ENCODE measurements around the gene ADPRS.

ADPRS gene

DNA sequence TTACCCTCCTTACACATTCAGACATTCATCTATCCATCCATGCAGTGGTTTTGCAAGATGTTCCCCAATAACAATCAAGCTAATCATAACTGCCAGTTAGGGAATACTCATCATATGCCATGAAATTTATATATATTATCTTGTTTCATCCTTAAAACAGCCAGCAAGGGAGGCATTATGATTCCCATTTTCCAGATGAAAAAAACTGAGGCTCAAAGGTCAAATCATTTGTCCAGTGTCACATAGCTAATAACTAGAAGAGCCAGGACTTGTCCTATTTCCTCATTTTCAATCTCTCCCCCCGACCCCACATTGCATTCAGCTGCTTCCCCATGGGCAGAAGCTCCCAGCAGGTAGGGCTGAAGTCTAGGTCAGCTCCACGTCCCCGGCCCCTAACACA lies 43.3 kb downstream of the ADPRS start:
- no peak for DNase-seq
- Histone ChIP-seq H3K9me3 (no peaks in the 10 kb centered on the region), H3K27ac (no peak overlapping the region), H3K4me1 (peaks cover 7 to 55% (median 42%) of the 10 kb centered on the region in 4 donors), H3K4me3 (no peak overlapping the region), H3K36me3 (peaks cover 0 to 6% (median 4%) of the 10 kb centered on the region in 3 donors), H3K27me3 (no peaks in the 10 kb centered on the region)
- intact Hi-C loops (cut with DNase I; ENCODE audit: low total_unique reads) = no loop called here
- TF ChIP-seq, protein P1, sequence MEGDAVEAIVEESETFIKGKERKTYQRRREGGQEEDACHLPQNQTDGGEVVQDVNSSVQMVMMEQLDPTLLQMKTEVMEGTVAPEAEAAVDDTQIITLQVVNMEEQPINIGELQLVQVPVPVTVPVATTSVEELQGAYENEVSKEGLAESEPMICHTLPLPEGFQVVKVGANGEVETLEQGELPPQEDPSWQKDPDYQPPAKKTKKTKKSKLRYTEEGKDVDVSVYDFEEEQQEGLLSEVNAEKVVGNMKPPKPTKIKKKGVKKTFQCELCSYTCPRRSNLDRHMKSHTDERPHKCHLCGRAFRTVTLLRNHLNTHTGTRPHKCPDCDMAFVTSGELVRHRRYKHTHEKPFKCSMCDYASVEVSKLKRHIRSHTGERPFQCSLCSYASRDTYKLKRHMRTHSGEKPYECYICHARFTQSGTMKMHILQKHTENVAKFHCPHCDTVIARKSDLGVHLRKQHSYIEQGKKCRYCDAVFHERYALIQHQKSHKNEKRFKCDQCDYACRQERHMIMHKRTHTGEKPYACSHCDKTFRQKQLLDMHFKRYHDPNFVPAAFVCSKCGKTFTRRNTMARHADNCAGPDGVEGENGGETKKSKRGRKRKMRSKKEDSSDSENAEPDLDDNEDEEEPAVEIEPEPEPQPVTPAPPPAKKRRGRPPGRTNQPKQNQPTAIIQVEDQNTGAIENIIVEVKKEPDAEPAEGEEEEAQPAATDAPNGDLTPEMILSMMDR (IDR thresholded peaks at IDR 0.05) = no peak

DNA sequence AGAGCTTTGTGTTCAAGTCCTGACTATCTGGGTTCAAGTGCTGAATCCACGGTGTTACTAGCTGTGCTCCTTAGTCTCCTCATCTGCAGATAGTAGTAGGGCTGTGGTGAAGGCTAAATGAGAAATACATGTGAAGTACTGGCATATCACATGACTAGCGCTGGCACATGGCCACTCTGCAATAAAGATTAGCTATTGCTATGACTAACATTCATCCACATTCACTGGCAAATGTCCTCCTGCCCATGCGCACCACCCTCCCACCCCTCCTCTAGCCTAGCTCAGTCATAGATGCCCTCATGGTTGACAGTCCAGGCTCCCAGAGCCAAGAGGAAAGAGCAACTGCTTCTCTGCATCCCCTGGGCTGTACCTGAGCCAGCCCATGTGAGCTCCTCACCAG lies 44.8 kb downstream of the ADPRS start:
- peak; percentile 74 to 89 for DNase-seq
- Histone ChIP-seq H3K4me1 (peaks cover 7 to 52% (median 43%) of the 10 kb centered on the region in 4 donors), H3K27ac (peak overlapping the region; percentile 76 to 77)

DNA sequence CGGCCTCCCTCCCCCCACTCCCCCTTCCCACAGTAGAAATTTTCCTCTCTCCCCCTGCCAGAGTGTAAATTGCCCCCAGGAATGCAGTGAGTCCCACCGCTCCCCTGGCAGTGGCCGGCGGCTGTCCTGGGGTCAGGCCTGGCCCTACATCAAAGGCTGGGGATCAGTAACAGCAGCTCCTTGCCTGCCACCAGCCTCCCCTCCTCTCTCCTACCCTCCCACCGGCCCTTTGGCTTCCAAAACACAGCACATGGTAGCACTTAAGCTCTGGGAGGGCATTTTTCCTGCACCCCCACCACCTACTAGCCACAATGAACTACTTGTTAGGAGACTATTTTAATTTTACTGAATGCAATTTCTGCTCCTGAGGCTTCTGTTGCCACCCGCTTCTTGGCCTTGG lies 45.3 kb downstream of the ADPRS start:
- Histone ChIP-seq H3K9me3 (no peaks in the 10 kb centered on the region), H3K36me3 (peaks cover 14 to 26% (median 18%) of the 10 kb centered on the region in 3 donors), H3K4me1 (peaks cover 7 to 52% (median 41%) of the 10 kb centered on the region in 4 donors), H3K27ac (peak overlapping the region; percentile 76 to 77), H3K4me3 (no peak overlapping the region), H3K27me3 (no peaks in the 10 kb centered on the region)
- intact Hi-C loops (cut with DNase I; ENCODE audit: low total_unique reads) = no loop called here
- TF ChIP-seq, protein P1 (IDR thresholded peaks at IDR 0.05) = no peak
- no peak for DNase-seq

More for the DNA sequence above, 44.8 kb downstream of the ADPRS start:
- H3K4me3 ChIP-seq = no peak overlapping the region
- no peaks in the 10 kb centered on the region for H3K27me3 ChIP-seq
- intact Hi-C loops (cut with DNase I; ENCODE audit: low total_unique reads) = no loop called here
- peaks cover 8 to 21% (median 18%) of the 10 kb centered on the region in 3 donors for H3K36me3 ChIP-seq
- no peaks in the 10 kb centered on the region for H3K9me3 ChIP-seq
- TF ChIP-seq, protein P1 (IDR thresholded peaks at IDR 0.05) = no peak

DNA sequence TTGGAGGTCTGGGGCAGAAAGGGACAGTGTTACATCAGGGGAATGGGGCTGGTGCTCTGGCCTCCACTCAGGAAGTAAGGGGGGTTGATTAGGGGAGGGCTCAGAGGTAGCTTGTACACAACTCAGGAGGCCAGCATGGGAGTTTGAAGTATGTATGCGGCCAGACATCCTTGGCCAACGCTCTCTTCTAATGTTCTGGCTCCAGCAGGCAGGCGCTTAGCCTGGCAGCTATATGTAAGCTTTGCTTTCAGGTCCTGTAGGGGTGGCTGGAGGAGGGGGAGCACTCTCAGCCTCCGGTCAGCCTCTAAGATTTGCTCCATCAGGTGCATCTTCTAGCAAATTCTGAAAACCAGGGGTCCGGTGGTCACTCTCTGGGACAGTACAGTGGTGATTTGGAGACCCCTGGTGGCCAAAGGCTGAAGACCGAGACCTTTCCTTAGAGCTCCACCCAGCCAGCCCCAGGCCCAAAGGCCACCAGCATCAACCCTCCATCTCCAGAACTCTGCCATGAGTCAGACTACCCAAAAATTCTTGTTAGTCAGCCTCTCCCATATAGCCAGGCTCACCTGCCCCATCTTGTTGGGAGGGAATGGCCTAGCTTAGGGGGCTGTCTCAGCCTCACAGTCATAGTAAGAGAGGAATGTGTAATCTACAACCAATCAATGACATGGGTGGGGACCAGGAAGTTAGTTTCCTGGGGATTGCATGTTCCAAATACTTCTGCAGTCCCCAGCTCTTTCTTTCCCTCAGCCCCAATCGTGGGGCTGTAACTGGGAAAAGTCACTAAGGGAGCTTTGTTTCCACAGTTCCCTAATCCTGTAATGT lies 46.0 kb downstream of the ADPRS start:
- intact Hi-C loops (cut with DNase I; ENCODE audit: low total_unique reads) = loop anchor here (1.0 kb wide), 1 partner anchor 34 kb away; no protein-coding TSS in a partner anchor
- no peaks in the 10 kb centered on the region for H3K27me3 ChIP-seq
- H3K27ac ChIP-seq = peak overlapping the region; percentile 76 to 77
- peaks cover 7 to 54% (median 41%) of the 10 kb centered on the region in 4 donors for H3K4me1 ChIP-seq
- peak; percentile 58 to 81 for DNase-seq
- no peaks in the 10 kb centered on the region for H3K9me3 ChIP-seq
- peaks cover 20 to 32% (median 24%) of the 10 kb centered on the region in 3 donors for H3K36me3 ChIP-seq
- TF ChIP-seq, protein P1 (IDR thresholded peaks at IDR 0.05) = peak; percentile 76 to 90
- H3K4me3 ChIP-seq = no peak overlapping the region

DNA sequence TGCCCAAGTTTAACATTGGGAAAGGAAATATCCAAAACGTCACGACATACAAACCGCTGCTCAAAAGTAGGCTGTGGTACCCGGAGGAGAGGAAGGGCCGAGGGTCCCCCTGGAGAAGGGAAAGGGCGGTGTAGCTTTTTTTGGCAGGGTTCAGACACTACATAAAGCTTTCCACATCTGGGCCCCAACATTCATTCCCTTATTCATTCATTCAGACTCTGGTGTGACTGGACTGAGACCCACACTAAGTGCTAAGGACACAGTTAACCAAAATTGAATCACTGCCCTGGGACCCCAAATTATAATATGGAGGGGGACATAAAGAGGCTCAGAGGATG lies 46.6 kb downstream of the ADPRS start:
- intact Hi-C loops (cut with DNase I; ENCODE audit: low total_unique reads) = loop anchor here (1.0 kb wide), 1 partner anchor 35 kb away; no protein-coding TSS in a partner anchor
- DNase-seq = no peak
- no peaks in the 10 kb centered on the region for H3K27me3 ChIP-seq
- peak overlapping the region; percentile 76 to 77 for H3K27ac ChIP-seq
- TF ChIP-seq, protein P1 (IDR thresholded peaks at IDR 0.05) = no peak
- peaks cover 7 to 60% (median 42%) of the 10 kb centered on the region in 4 donors for H3K4me1 ChIP-seq
- H3K4me3 ChIP-seq = no peak overlapping the region
- H3K36me3 ChIP-seq = peaks cover 20 to 38% (median 24%) of the 10 kb centered on the region in 3 donors
- H3K9me3 ChIP-seq = no peaks in the 10 kb centered on the region
